K562 (cell line): ENCODE measurements around the gene HK2. TPM values are rescaled to one million over a fixed set of nuclear protein-coding genes. Genes with fewer than 3 reads are reported as not detected.
A peak's percentile ranks its signal among the peaks of the same experiment; 100 is the strongest.

Source experiments
- ATAC-seq: fragments of 200-7000 bp; cut with Tn5 transposase; 3 replicates; pipeline ENCODE4 v1.9.1; 2020; ENCODE audit warnings: moderate library complexity
- BruUV-seq: library from RNA; stranded (reverse); fragments of 400-500 nt; replicated peaks from 2 replicates; lab custom pipeline; 2021; lab: Mats Ljungman, UMichigan
- CTCF ChIA-PET: fragments of 300-600 bp; formaldehyde crosslinking; extraction: SDS; loops from one replicate; lab custom pipeline; 2021; ENCODE audit warnings: low intra/inter-chr PET ratio; lab: Yijun Ruan, JAX
- POLR2A ChIA-PET: fragments of 300-600, 350-650 bp; sonication (Branson Sonifier 250); formaldehyde crosslinking; extraction: SDS; loops from one replicate; lab custom pipeline; 2021; ENCODE audit warnings: antibody characterized with exemption, inconsistent platforms; lab: Yijun Ruan, JAX
- DNase-seq, 4 experiments: peaks; one replicate each; pipeline versions ENCODE4 v3.0.0 to v3.0.0-alpha.2; 2011 to 2018; ENCODE audit warnings: low spot score in 3 of 4, mixed read lengths in 3 of 4; ENCODE audit errors: extremely low read depth in 1 of 4
- FAIRE-seq: peaks from 2 replicates; lab custom pipeline; 2011; peaks lifted over from hg19 to GRCh38; lab: Jason Lieb, UNC
- H2AFZ ChIP-seq: 2 replicates; pipeline ENCODE4 v1.6.0; 2011; ENCODE audit warnings: low read depth, low read length, control low read depth, inconsistent platforms
- H3K27ac ChIP-seq: fragments of 200-600 bp; 3 replicates; pipeline ENCODE4 v1.8.0; 2011; ENCODE audit warnings: low read depth, mild to moderate bottlenecking, control low read depth, inconsistent platforms, low read length, moderate library complexity, mixed read lengths; ENCODE audit errors: extremely low read depth
- H3K27me3 ChIP-seq, 2 experiments: fragments of 300-600 bp in 1 of 2; 2 replicates in 1 of 2; 3 replicates in 1 of 2; pipeline versions ENCODE4 v1.6.0 to v1.8.0; 2011; ENCODE audit warnings: inconsistent platforms in 2 of 2, low read length in 2 of 2, mild to moderate bottlenecking in 1 of 2, mixed read lengths in 1 of 2, moderate library complexity in 1 of 2; ENCODE audit not compliant: control insufficient read depth in 2 of 2, insufficient read depth in 2 of 2
- H3K36me3 ChIP-seq: fragments of 300-600 bp; 3 replicates; pipeline ENCODE4 v1.8.0; 2011; ENCODE audit warnings: mild to moderate bottlenecking, low read length, inconsistent platforms; ENCODE audit not compliant: control insufficient read depth, insufficient read depth
- H3K4me1 ChIP-seq, 2 experiments: fragments of 200-600 bp in 1 of 2; replicated peaks in 1 of 2; 2 replicates in 1 of 2; 3 replicates in 1 of 2; pipeline versions ENCODE4 v1.5.1 to v1.8.0; 2011; ENCODE audit warnings: inconsistent platforms in 2 of 2, low read length in 2 of 2, mild to moderate bottlenecking in 1 of 2, mixed read lengths in 1 of 2, moderate library complexity in 1 of 2; ENCODE audit not compliant: control insufficient read depth in 2 of 2, insufficient read depth in 2 of 2
- H3K4me2 ChIP-seq: 2 replicates; pipeline ENCODE4 v1.6.1; 2011; ENCODE audit warnings: low read length, control low read depth, inconsistent platforms, mixed read lengths; ENCODE audit not compliant: insufficient read depth
- H3K4me3 ChIP-seq: fragments of 200-600 bp; sonication (generic), shearing (Covaris generic); 2 replicates; pipeline ENCODE4 v1.5.1; 2016; ENCODE audit warnings: control low read depth, inconsistent platforms
- H3K79me2 ChIP-seq: fragments of 200-600 bp; 3 replicates; pipeline ENCODE4 v1.8.0; 2011; ENCODE audit warnings: low read length, inconsistent platforms; ENCODE audit not compliant: control insufficient read depth, insufficient read depth
- H3K9ac ChIP-seq, 2 experiments: 2 replicates each; pipeline versions ENCODE4 v1.6.0 to v1.6.1; 2011; ENCODE audit warnings: low read depth in 2 of 2, low read length in 2 of 2, control low read depth in 1 of 2, inconsistent platforms in 1 of 2, mild to moderate bottlenecking in 1 of 2, mixed read lengths in 1 of 2; ENCODE audit not compliant: insufficient read depth in 1 of 2
- H3K9me1 ChIP-seq: one replicate; pipeline ENCODE4 v1.6.0; 2011; ENCODE audit warnings: inconsistent platforms, mild to moderate bottlenecking, low read length, moderate library complexity; ENCODE audit not compliant: control insufficient read depth, insufficient read depth
- H3K9me3 ChIP-seq: replicated peaks from 2 replicates; pipeline ENCODE4 v1.5.1; 2011; ENCODE audit warnings: low read depth, low read length, inconsistent platforms; ENCODE audit not compliant: control insufficient read depth, insufficient read depth
- H4K20me1 ChIP-seq: replicated peaks from 2 replicates; pipeline ENCODE4 v1.6.1; 2011; ENCODE audit warnings: low read length, inconsistent platforms, mixed read lengths; ENCODE audit not compliant: control insufficient read depth, insufficient read depth
- ARID1B ChIP-seq: fragments of 450-650 bp; IDR thresholded peaks from 2 replicates; pipeline ENCODE4 v1.6.1; 2016; ENCODE audit warnings: antibody characterized with exemption, mild to moderate bottlenecking, inconsistent platforms
- CHCHD3 ChIP-seq: fragments of 250-450 bp; sonication (Bioruptor Pico); IDR thresholded peaks from 2 replicates; pipeline ENCODE4 v2.1.2; 2022; ENCODE audit warnings: mild to moderate bottlenecking
- CSDE1 ChIP-seq, 2 experiments: fragments of 450-650 bp; IDR thresholded peaks; 2 replicates each; pipeline ENCODE4 v1.6.1; 2016; ENCODE audit warnings: mild to moderate bottlenecking in 1 of 2
- FOXJ3 ChIP-seq: sonication (generic); formaldehyde crosslinking; IDR thresholded peaks from 2 replicates; pipeline ENCODE4 v1.4.0; 2020; ENCODE audit warnings: mild to moderate bottlenecking, missing genetic modification reagents
- RAD21 ChIP-seq, 2 experiments: fragments of 250-450 bp in 1 of 2; fragments of 450-650 bp in 1 of 2; sonication (Bioruptor Pico) in 1 of 2; formaldehyde crosslinking in 1 of 2; IDR thresholded peaks in 1 of 2; conservative IDR thresholded peaks in 1 of 2; 2 replicates each; pipeline versions ENCODE4 v1.4.0 to v1.8.0; 2020 to 2022; ENCODE audit warnings: mild to moderate bottlenecking in 2 of 2, moderate library complexity in 1 of 2
- RBM17 ChIP-seq: fragments of 200-400 bp; formaldehyde crosslinking; IDR thresholded peaks from 2 replicates; pipeline ENCODE4 v1.6.1; 2017; ENCODE audit warnings: low read depth, mild to moderate bottlenecking, low read length, borderline replicate concordance
- ZBTB40 ChIP-seq, 2 experiments: fragments of 450-650 bp in 1 of 2; sonication (generic) in 1 of 2; formaldehyde crosslinking in 1 of 2; IDR thresholded peaks; 2 replicates each; pipeline versions ENCODE4 v1.7.1 to v1.9.0; 2016 to 2022; ENCODE audit warnings: inconsistent platforms in 1 of 2, mild to moderate bottlenecking in 1 of 2, missing genetic modification reagents in 1 of 2
- WGBS: fragments of 100-300 bp; shearing (Covaris generic); methylation state at CpG from one replicate; pipeline ENCODE4 v1.1.6; 2016; ENCODE audit warnings: low coverage, mixed read lengths; ENCODE audit not compliant: insufficient coverage; ENCODE audit errors: missing lambda C conversion rate; 5-methylcytosine and 5-hydroxymethylcytosine counted together
- in situ Hi-C: fragments of 300-500 bp; cut with MboI; formaldehyde crosslinking; loops from 4 replicates; pipeline ENCODE4 v1.15.0; 2018; ENCODE audit warnings: inconsistent platforms, mixed read lengths
- intact Hi-C: fragments of 100-400 bp; cut with micrococcal nuclease; formaldehyde crosslinking; loops from 2 replicates; pipeline ENCODE4 v1.14.2; 2022
- polyA plus RNA-seq, 8 experiments: library from polyadenylated mRNA; depleted of rRNA in 4 of 8; stranded (reverse) in 5 of 8; unstranded in 3 of 8; fragments of >200 nt; fragmentation: Nextera tagmentation in 2 of 8; fragmentation: Illumina TruSeq in 1 of 8; extraction: Ambion mirVana in 2 of 8; extraction: Trizol in 1 of 8; gene quantifications; 2 replicates each; pipeline versions ENCODE4 v1.2.1 to v1.2.3, GENCODE V29; 2011 to 2014; ENCODE audit warnings: inconsistent platforms in 1 of 8, missing spikeins in 1 of 8
- total RNA-seq, 7 experiments: library from RNA; depleted of rRNA in 6 of 7; stranded (reverse); fragments of >200 nt in 6 of 7; fragmentation: Illumina TruSeq in 2 of 7; extraction: Trizol in 2 of 7; gene quantifications; 2 replicates each; pipeline versions ENCODE4 v1.2.1 to v1.2.3, GENCODE V29; 2011 to 2021; ENCODE audit warnings: low replicate concordance in 1 of 7
- TF ChIP-seq, protein P1 (sequence below), 2 experiments: fragments of 200-800 bp in 1 of 2; sonication (Bioruptor generic) in 1 of 2; sonication (generic) in 1 of 2; formaldehyde crosslinking in 1 of 2; IDR thresholded peaks in 1 of 2; conservative IDR thresholded peaks in 1 of 2; 2 replicates each; pipeline versions ENCODE4 v1.5.0 to v1.6.1; 2016 to 2020; ENCODE audit warnings: missing compliant biosample characterization in 1 of 2, missing genetic modification characterization in 1 of 2, missing genetic modification reagents in 1 of 2

HK2 gene
- total and polyA plus RNA-seq, 9 of the 15 experiments (the other 6 are each of a cell fraction or from before 2014, with no cell fraction given) = 4.7 to 56.0 (median 19.9) TPM

DNA sequence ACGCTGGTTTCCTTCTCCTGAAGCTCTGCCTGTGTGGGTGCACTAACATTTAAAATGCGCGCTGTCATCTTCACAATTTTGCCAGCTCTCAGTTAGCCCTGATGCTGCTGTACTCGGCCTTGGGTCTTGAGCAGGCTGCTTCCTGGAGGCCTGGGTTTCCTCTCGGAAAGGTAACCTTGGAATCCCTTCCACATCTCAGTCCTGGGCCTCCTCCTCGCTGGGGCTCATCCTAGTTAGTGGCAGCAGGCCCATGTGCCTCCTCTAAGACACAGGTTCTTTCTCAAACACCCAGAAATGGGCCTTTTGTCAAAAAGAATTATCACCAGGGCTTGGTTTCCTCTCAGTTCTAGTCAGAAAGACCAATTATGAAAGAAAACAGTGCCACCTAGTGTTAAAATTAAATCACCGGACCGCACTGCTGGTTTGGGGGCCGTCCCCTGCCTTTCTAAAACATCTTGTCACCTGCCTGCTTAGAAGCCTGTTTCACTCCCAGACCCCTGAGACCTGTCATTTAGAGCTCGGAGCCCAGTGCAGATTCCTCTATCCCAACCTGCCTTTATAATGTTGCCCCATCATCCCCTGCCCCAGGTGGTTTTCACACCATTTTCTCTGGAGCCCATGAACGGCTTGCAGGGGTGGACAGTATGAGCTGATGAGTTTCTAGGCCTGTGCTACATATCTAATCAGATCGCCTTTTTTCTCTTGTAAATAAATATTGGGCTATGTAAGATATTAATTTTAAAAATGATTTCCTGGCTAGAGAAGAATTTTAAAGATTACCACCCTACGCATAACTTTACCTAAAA lies 42.4 kb downstream of the HK2 start:
- no peaks in the 10 kb centered on the region for H3K9me1 ChIP-seq
- H3K4me1 ChIP-seq = no peaks in the 10 kb centered on the region
- no peaks in the 10 kb centered on the region for H3K9me3 ChIP-seq
- CTCF ChIA-PET = interaction anchor here (1.1 to 3.0 kb wide), 4 partner anchors 114 to 1053 kb away, joined by 4 to 19 read pairs (median 8); no protein-coding TSS in a partner anchor
- peaks cover 6% of the 10 kb centered on the region; the same call in 1 of the 2 replicates for H4K20me1 ChIP-seq
- POLR2A ChIA-PET = interaction anchor here (0.9 to 1.0 kb wide), 3 partner anchors 9 to 286 kb away, joined by 3 to 7 read pairs (median 3); no protein-coding TSS in a partner anchor
- no peak overlapping the region for H2AFZ ChIP-seq
- no peaks in the 10 kb centered on the region for H3K27me3 ChIP-seq
- DNase-seq = peak; percentile 57 to 63 (median 60)
- no peak overlapping the region for H3K4me3 ChIP-seq
- ATAC-seq = peak; percentile 98
- intact Hi-C loops (loop anchor here (1.0 to 5.0 kb wide), 5 partner anchors 39 to 291 kb away; no protein-coding TSS in a partner anchor), in situ Hi-C loops (loop anchor here (5.0 kb wide), 1 partner anchor 174 kb away; no protein-coding TSS in a partner anchor)
- WGBS = 54% methylated on average over 13 of the region's 13 CpGs
- no peak overlapping the region for H3K9ac ChIP-seq
- peaks cover 98% of the 10 kb centered on the region for H3K36me3 ChIP-seq
- no TSS peak for BruUV-seq
- peak; percentile 83 for FAIRE-seq
- H3K79me2 ChIP-seq = no peaks in the 10 kb centered on the region
- no peak overlapping the region for H3K27ac ChIP-seq
- no peak overlapping the region for H3K4me2 ChIP-seq
- TF ChIP-seq ZBTB40 (IDR thresholded peaks at IDR 0.05) (no peak), ZBTB40 (CRISPR knock-in tag; IDR thresholded peaks at IDR 0.05) (no peak), CHCHD3 (CRISPR knock-in tag) (no peak), RBM17 (no peak), ARID1B (no peak), FOXJ3 (no peak), RAD21 (CRISPR knock-in tag; conservative IDR thresholded peaks at IDR 0.05 in 1 of 2, IDR thresholded peaks at IDR 0.05 in 1 of 2) (peak; percentile 77 to 87), CSDE1 (IDR thresholded peaks at IDR 0.05) (no peak)
- TF ChIP-seq, protein P1, sequence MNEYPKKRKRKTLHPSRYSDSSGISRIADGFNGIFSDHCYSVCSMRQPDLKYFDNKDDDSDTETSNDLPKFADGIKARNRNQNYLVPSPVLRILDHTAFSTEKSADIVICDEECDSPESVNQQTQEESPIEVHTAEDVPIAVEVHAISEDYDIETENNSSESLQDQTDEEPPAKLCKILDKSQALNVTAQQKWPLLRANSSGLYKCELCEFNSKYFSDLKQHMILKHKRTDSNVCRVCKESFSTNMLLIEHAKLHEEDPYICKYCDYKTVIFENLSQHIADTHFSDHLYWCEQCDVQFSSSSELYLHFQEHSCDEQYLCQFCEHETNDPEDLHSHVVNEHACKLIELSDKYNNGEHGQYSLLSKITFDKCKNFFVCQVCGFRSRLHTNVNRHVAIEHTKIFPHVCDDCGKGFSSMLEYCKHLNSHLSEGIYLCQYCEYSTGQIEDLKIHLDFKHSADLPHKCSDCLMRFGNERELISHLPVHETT (CRISPR knock-in tag; conservative IDR thresholded peaks at IDR 0.05 in 1 of 2, IDR thresholded peaks at IDR 0.05 in 1 of 2) = no peak
